Stimulated activated CD4-positive, alpha-beta T cell treated with anti-CD3 and anti-CD28 coated beads, Interleukin-1b, Interleukin-23, amount 100 ng/mL, for 48 hours (primary cell): ENCODE measurements around the gene BCOR.
A peak's percentile ranks its signal among the peaks of the same experiment; 100 is the strongest.

Experiments
- DNase-seq: peaks from one replicate; pipeline ENCODE4 v3.0.0-alpha.2; 2020

The BCOR gene

DNA sequence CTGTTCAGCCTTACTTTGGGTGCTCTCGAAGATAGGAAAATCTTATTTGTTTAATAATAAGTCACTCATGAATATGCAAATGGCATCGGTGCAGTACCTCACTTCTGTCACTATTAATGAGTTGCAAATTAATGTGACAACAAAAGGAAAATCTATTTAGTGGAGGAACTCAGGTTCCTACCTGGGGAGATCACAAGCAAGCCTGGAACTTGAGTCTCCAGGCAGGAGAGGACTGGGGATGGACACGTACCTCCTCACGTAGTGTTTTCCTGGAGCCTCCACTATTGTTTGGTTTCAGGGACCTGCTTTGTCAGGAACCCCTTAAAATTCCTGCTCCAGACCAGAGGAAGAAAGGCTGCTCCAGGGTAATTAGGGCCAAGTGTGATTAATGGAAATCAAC, 82.1 kb downstream of the BCOR start:
- no peak for DNase-seq

DNA sequence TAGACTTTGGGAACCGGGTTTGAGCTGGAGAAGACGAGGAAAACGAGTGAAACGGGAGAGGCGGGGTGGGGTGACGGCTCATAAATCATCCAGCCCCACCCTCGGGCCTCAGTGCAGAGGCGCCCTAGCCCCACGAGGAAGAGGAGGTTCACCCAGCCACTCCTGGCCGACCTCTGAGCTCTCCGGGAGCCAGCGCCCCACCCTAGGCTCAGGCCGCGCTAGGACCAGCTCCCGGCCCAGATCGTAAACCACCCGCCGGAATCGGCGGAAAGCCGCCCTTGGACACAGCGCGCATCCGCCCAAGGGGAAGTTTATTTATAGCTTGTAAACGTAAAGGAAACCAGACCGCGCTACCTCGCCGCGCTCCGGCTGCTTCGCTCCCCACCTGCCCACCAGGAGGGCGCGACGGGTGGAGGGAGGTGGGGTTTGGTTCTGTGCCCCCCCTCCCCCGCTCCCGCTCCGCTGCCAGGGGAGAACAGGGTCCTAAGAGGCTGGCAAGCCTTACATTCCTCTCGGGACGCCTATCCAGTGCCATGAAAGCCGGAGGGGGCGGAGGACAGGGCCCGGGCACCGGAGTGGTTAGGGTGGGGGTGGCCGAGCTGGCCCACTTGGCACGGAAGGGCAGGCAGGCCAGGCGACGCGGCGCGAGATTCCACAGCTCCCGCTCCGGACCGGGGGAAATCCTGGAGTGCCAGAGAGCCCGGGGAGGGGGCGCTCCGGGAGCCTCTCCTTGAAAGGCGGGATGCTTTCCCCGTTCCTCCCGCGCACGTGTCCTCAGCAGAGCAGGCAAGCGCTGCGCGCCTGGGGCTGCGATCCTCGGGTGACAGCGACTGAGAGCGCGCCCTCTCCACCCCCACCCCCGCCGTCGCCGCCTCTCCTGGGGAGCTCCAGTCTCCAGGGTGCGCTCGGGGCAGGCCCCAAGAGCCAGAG, 84.2 kb downstream of the BCOR start:
- peak; percentile 20 for DNase-seq

DNA sequence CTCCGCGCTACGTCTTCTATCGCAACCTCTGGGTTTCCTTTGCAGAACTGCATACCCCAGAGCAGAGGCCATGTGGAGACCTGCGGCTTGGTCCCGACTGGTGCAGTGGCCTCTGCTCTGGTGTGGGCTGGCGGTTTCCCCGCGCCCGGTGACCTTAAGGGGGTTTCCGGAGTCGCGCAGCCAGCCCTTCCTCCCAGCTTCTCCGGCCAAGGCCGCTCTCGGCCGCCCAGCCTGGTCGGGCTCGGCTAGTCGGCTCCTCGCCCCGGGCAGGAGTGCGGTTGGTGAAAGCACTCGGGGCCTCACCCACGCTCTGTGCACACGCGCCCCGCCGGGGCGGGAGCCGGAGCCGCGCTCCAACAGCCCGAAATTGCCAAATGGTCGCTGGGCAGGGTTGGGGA, 84.9 kb downstream of the BCOR start:
- DNase-seq: no peak

- no peak for DNase-seq
Measured at GRCh38 chrX:40012039-40012867, 85.5 kb downstream of the BCOR start.

DNA sequence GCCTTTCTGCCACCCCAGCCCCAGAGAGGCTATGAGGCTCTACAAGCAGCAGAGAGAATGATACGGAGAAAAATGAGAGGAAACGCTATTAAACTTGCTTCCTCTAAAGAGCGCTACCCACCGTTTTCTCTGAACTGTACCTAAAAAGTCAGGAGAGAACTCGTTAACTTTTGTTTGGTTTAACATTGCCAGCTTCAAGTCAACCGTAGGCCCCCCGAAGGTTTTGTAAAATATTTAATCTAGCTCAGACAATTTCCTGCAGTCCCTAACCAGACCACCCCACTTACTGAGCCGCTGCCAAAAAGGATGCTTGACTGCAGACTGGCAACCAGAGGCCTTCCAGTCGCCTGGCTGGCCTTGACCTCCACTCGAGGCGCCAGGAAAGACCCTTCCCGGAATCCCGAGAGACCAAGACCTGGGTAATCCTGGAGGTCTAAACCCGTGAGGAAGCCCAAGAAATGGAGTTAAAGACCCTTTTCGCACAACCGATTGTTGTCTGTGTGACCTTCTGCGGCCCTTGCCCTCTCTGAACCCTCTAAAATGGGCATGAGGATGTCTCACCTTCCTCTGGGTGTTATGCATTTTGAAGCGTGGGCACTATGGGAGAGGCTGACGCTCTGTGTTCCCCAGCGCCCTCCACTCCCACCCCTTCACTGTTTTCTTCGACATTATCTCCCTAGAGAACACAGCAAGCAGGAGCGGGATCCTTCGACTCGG, 86.3 kb downstream of the BCOR start:
- no peak for DNase-seq

DNA sequence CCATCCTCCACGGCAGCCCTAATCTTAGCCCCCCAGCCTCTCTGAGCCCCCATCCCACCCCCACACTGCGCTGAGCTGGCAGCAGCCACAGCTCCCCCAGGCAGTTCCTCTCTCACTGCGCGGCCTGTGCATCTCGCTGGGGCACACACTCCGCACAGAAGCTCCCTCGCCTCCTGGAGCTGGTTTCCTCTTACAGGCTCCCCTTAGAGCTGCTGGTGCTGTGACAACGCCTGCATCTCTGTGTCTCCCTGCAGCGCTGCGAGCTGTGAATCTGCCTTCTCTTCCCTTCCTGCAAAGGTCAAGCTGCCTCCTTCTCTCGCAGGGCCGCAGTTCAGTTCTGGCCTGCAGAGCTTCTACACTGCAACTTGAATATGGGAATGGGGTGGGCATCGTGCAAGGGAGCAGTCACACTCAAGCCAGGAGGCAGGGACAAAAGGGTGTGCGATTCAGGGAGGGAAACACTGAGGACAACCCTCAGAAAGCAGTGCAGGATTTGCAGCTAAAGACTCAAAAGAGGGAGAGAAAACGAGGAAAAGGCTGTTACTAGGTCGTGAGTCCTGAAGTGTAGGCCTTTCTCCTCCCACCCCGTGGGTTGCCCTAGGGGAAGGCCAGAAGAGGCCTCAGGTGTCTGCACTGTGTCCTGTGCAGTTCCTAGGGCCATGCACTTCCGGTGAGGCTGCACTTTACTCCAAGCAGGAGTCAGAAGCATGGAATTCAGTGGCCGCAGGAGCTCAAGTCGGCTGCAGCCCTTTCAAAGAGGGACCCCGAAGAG, 87.0 kb downstream of the BCOR start:
- no peak for DNase-seq

- no peak for DNase-seq
Measured at GRCh38 chrX:40009890-40010289, 87.9 kb downstream of the BCOR start.

DNA sequence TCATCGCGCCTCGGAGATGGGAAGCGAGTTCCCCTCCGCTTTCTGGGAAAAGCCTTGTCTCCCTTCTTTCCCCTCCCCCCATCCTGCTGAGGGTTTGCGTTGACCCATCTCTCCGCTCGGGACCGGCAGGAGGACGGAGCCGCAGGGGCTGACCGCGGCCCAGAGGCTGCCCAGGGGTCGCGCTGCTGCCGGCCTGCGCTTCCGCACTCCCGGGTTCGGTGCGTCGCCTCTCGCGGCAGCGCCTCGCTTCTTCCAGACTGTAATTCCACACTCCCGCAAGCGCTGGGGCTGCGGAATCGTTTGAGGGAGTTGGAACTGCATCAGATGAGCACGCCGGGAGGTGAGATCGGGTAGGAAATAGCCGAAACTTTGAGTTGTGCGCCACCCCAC, 88.3 kb downstream of the BCOR start:
- DNase-seq: no peak

GRCh38 chrX:40008791-40009461, 88.8 kb downstream of the BCOR start:
- DNase-seq: peak; percentile 33

- DNase-seq: no peak
Measured at GRCh38 chrX:40007756-40008705, 89.7 kb downstream of the BCOR start.

- DNase-seq: no peak
Measured at GRCh38 chrX:40007131-40007755, 90.5 kb downstream of the BCOR start.

GRCh38 chrX:40006106-40007017, 91.4 kb downstream of the BCOR start:
- DNase-seq: no peak

- DNase-seq: no peak
Measured at GRCh38 chrX:40005292-40006011, 92.3 kb downstream of the BCOR start.

DNA sequence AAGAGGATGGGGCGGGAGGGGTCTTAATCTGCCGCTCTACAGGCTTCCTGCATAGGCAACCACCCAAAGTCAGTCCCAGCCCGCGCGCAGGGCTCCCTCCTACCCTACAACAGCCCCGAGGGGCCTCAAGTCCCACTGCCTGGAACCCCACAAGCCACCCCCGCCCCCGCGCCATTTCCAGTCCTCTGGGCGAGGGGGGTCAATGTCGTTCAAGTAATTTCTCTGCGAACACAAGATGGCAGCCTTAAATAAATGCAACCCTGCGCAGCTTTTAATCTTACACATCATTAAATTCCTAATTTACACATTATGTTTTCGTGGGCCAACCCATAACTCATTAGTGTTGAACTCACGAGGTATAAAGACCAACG, 92.9 kb downstream of the BCOR start:
- DNase-seq: no peak

DNA sequence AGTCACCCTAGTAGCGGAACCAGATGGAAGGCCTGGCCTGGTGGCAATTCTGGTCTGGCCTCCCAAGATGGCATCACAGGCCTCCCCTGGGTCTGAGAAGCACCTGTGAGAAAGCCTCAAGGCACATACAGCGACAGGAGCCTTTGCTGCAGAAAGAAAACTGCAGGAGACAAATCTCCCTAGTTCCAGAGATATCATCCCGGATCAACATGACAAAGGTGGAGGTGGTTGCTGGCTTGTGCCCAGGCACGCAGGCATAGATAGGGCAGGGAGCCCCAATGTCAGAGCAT, 93.6 kb downstream of the BCOR start:
- DNase-seq: no peak

- DNase-seq: no peak
Measured at GRCh38 chrX:40003428-40004245, 94.1 kb downstream of the BCOR start.

- no peak for DNase-seq
Measured at GRCh38 chrX:40003071-40003427, 94.7 kb downstream of the BCOR start.
